ENCODE measurements around the gene SIGLEC7. TPM values are rescaled to one million over a fixed set of nuclear protein-coding genes. Genes with fewer than 3 reads are reported as not detected.

SIGLEC7 gene
- total RNA-seq, 1 donor from 2014 or later: not detected

GRCh38 chr19:51183629-51184028, 41.5 kb downstream of the SIGLEC7 start:
- no peak for FAIRE-seq
- H3K79me2 ChIP-seq (ENCODE audit: insufficient read depth, low read length): no peaks in the 10 kb centered on the region
- Mint-ChIP-seq H3K9me3 (ENCODE audit: unreplicated experiment) (no peaks in the 10 kb centered on the region), H3K4me3 (ENCODE audit: unreplicated experiment) (no peak overlapping the region), H3K36me3 (ENCODE audit: low read depth, unreplicated experiment) (no peaks in the 10 kb centered on the region), H3K27me3 (ENCODE audit: low read depth, unreplicated experiment) (peaks cover 39% of the 10 kb centered on the region), H3K27ac (ENCODE audit: unreplicated experiment) (no peak overlapping the region), H3K4me1 (ENCODE audit: low read depth, unreplicated experiment) (no peaks in the 10 kb centered on the region)
- DNase-seq (ENCODE audit: low read depth): no peak
- no peak overlapping the region for H3K27ac ChIP-seq (ENCODE audit: low read depth, low read length)
- no peak overlapping the region for H2AFZ ChIP-seq (ENCODE audit: low read depth, low read length)
- H3K4me1 ChIP-seq (ENCODE audit: insufficient read depth, low read length): no peaks in the 10 kb centered on the region
- peaks cover 2% of the 10 kb centered on the region for H3K9me3 ChIP-seq (ENCODE audit: insufficient read depth, low read depth, low read length)
- no peak overlapping the region for H3K4me2 ChIP-seq (ENCODE audit: low read length)
- no peaks in the 10 kb centered on the region for H4K20me1 ChIP-seq (ENCODE audit: insufficient read depth, low read length)
- no peaks in the 10 kb centered on the region for H3K36me3 ChIP-seq (ENCODE audit: insufficient read depth, low read length)
- H3K4me3 ChIP-seq (ENCODE audit: insufficient read depth, low read depth, low read length): no peak overlapping the region
- peaks cover 2% of the 10 kb centered on the region for H3K27me3 ChIP-seq (ENCODE audit: insufficient read depth, low read length)
- no peak overlapping the region for H3K9ac ChIP-seq (ENCODE audit: low read length)
- TF ChIP-seq EZH2 (IDR thresholded peaks at IDR 0.05; ENCODE audit: insufficient read depth, low read length) (no peak), CTCF (IDR thresholded peaks at IDR 0.05; ENCODE audit: insufficient read depth, low read depth, low read length) (no peak)

- no peak for FAIRE-seq
- Mint-ChIP-seq H3K4me3 (ENCODE audit: unreplicated experiment) (no peak overlapping the region), H3K27me3 (ENCODE audit: low read depth, unreplicated experiment) (peaks cover 30% of the 10 kb centered on the region), H3K9me3 (ENCODE audit: unreplicated experiment) (no peaks in the 10 kb centered on the region), H3K4me1 (ENCODE audit: low read depth, unreplicated experiment) (no peaks in the 10 kb centered on the region), H3K36me3 (ENCODE audit: low read depth, unreplicated experiment) (no peaks in the 10 kb centered on the region), H3K27ac (ENCODE audit: unreplicated experiment) (no peak overlapping the region)
- no peaks in the 10 kb centered on the region for H3K36me3 ChIP-seq (ENCODE audit: insufficient read depth, low read length)
- no peak overlapping the region for H3K4me3 ChIP-seq (ENCODE audit: insufficient read depth, low read depth, low read length)
- H3K9ac ChIP-seq (ENCODE audit: low read length): no peak overlapping the region
- no peaks in the 10 kb centered on the region for H4K20me1 ChIP-seq (ENCODE audit: insufficient read depth, low read length)
- no peak overlapping the region for H2AFZ ChIP-seq (ENCODE audit: low read depth, low read length)
- H3K27me3 ChIP-seq (ENCODE audit: insufficient read depth, low read length): no peaks in the 10 kb centered on the region
- peaks cover 2% of the 10 kb centered on the region for H3K9me3 ChIP-seq (ENCODE audit: insufficient read depth, low read depth, low read length)
- no peaks in the 10 kb centered on the region for H3K79me2 ChIP-seq (ENCODE audit: insufficient read depth, low read length)
- H3K27ac ChIP-seq (ENCODE audit: low read depth, low read length): no peak overlapping the region
- TF ChIP-seq EZH2 (IDR thresholded peaks at IDR 0.05; ENCODE audit: insufficient read depth, low read length): no peak
- TF ChIP-seq CTCF (IDR thresholded peaks at IDR 0.05; ENCODE audit: insufficient read depth, low read depth, low read length): no peak
- no peaks in the 10 kb centered on the region for H3K4me1 ChIP-seq (ENCODE audit: insufficient read depth, low read length)
- no peak overlapping the region for H3K4me2 ChIP-seq (ENCODE audit: low read length)
- DNase-seq (ENCODE audit: low read depth): no peak
Observed at GRCh38 chr19:51185069-51185867, 43.2 kb downstream of the SIGLEC7 start.

GRCh38 chr19:51185868-51186215, 43.7 kb downstream of the SIGLEC7 start:
- Mint-ChIP-seq H3K27ac (ENCODE audit: unreplicated experiment) (no peak overlapping the region), H3K4me1 (ENCODE audit: low read depth, unreplicated experiment) (no peaks in the 10 kb centered on the region), H3K4me3 (ENCODE audit: unreplicated experiment) (no peak overlapping the region), H3K36me3 (ENCODE audit: low read depth, unreplicated experiment) (no peaks in the 10 kb centered on the region), H3K9me3 (ENCODE audit: unreplicated experiment) (no peaks in the 10 kb centered on the region), H3K27me3 (ENCODE audit: low read depth, unreplicated experiment) (peaks cover 30% of the 10 kb centered on the region)
- no peak overlapping the region for H3K4me2 ChIP-seq (ENCODE audit: low read length)
- FAIRE-seq (no peak), DNase-seq (ENCODE audit: low read depth) (no peak)
- no peaks in the 10 kb centered on the region for H3K36me3 ChIP-seq (ENCODE audit: insufficient read depth, low read length)
- H3K79me2 ChIP-seq (ENCODE audit: insufficient read depth, low read length): no peaks in the 10 kb centered on the region
- no peak overlapping the region for H3K4me3 ChIP-seq (ENCODE audit: insufficient read depth, low read depth, low read length)
- TF ChIP-seq CTCF (IDR thresholded peaks at IDR 0.05; ENCODE audit: insufficient read depth, low read depth, low read length) (no peak), EZH2 (IDR thresholded peaks at IDR 0.05; ENCODE audit: insufficient read depth, low read length) (no peak)
- H4K20me1 ChIP-seq (ENCODE audit: insufficient read depth, low read length): no peaks in the 10 kb centered on the region
- no peak overlapping the region for H3K27ac ChIP-seq (ENCODE audit: low read depth, low read length)
- no peaks in the 10 kb centered on the region for H3K27me3 ChIP-seq (ENCODE audit: insufficient read depth, low read length)
- no peaks in the 10 kb centered on the region for H3K4me1 ChIP-seq (ENCODE audit: insufficient read depth, low read length)
- no peak overlapping the region for H2AFZ ChIP-seq (ENCODE audit: low read depth, low read length)
- peaks cover 2% of the 10 kb centered on the region for H3K9me3 ChIP-seq (ENCODE audit: insufficient read depth, low read depth, low read length)
- no peak overlapping the region for H3K9ac ChIP-seq (ENCODE audit: low read length)

Data from astrocyte (in vitro differentiated cells and primary cell).